GM19468 (cell line): ENCODE results near the gene GDF15.

ENCODE experiments used
- ATAC-seq: cut with Tn5 transposase; IDR thresholded peaks from one replicate; pipeline ENCODE4 v1.9.1; 2021; ENCODE audit warnings: mild to moderate bottlenecking, moderate library complexity, moderate number of reproducible peaks; ENCODE audit not compliant: unreplicated experiment; ENCODE audit errors: extremely low read depth

Gene GDF15

DNA sequence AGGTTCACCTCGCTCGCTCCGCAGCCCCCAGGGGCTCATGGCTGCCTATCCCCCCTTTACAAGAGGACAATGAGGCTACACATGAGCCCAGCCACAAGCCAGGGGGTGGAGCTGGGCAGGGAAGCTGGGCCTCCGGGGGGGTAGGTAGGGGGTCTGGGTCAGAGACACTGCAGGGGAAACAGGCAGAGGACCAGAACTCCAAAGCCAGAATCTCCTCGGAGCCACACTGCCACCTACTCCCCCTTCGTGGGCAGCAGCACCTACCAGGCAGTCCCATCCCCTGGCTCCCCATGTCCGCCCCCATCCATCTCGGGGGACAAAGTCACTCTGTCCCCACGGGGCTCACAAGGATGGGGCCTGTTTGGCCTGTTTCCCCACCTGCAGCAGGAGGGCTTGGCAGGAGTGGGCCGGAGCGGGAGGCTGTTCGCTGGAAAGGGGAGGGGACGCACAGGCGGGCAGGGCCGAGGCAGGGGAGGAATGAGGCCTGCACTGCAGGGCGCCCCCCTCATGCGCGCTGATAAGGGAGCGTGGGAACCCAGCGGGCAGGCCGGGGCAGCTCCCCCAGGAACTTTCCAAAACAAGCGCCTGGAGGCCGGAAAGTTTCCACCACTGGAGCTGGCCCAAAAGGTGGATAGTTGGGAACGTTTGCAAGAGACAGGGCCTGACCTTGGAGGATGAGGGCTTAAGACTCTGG lies 52.5 kb downstream of the GDF15 start:
- ATAC-seq: no peak
